IMR-90 (cell line): ENCODE data around the gene COX4I1. TPM values are rescaled to one million over a fixed set of nuclear protein-coding genes. Genes with fewer than 3 reads are reported as not detected.

Experiments
- ATAC-seq: fragments of 200-7000 bp; cut with Tn5 transposase; 2 replicates; pipeline ENCODE4 v1.9.1; 2020; ENCODE audit warnings: low read depth, mild to moderate bottlenecking, moderate library complexity
- BruUV-seq: library from RNA; stranded (reverse); fragments of 400-500 nt; replicated peaks from 2 replicates; lab custom pipeline; 2021; lab: Mats Ljungman, UMichigan
- CTCF ChIA-PET: fragments of 300-600 bp; formaldehyde crosslinking; extraction: SDS; loops from one replicate; lab custom pipeline; 2021; ENCODE audit warnings: antibody characterized with exemption; lab: Yijun Ruan, JAX
- POLR2A ChIA-PET: fragments of 300-600 bp; sonication (Branson Sonifier 250); formaldehyde crosslinking; loops from one replicate; lab custom pipeline; 2022; ENCODE audit warnings: antibody characterized with exemption; ENCODE audit not compliant: unreplicated experiment; lab: Charles Lee
- DNase-seq: peaks from one replicate; pipeline ENCODE4 v3.0.0; 2013
- H2AFZ ChIP-seq: replicated peaks from 2 replicates; pipeline ENCODE3; 2013; ENCODE audit warnings: low read length, mild to moderate bottlenecking; ENCODE audit not compliant: poor library complexity
- H2AK5ac ChIP-seq: 2 replicates; pipeline ENCODE4 v1.6.1; 2013; ENCODE audit warnings: low read depth, low read length, inconsistent platforms
- H2AK9ac ChIP-seq: replicated peaks from 2 replicates; pipeline ENCODE3; 2013; ENCODE audit warnings: mild to moderate bottlenecking, low read depth, low read length, moderate library complexity; ENCODE audit not compliant: poor library complexity
- H2BK120ac ChIP-seq: 2 replicates; pipeline ENCODE4 v1.6.1; 2013; ENCODE audit warnings: low read depth, low read length, inconsistent platforms
- H2BK15ac ChIP-seq: 3 replicates; pipeline ENCODE4 v1.6.1; 2013; ENCODE audit warnings: low read depth, low read length, inconsistent platforms
- H2BK20ac ChIP-seq: 2 replicates; pipeline ENCODE4 v1.6.1; 2013; ENCODE audit warnings: low read depth, mild to moderate bottlenecking, inconsistent platforms, low read length, moderate library complexity
- H2BK5ac ChIP-seq: 2 replicates; pipeline ENCODE4 v1.6.1; 2013; ENCODE audit warnings: mild to moderate bottlenecking, low read depth, low read length, inconsistent platforms; ENCODE audit not compliant: poor library complexity, severe bottlenecking
- H3K14ac ChIP-seq: replicated peaks from 2 replicates; pipeline ENCODE4 v1.6.1; 2013; ENCODE audit warnings: low read depth, low read length, inconsistent platforms
- H3K18ac ChIP-seq: 2 replicates; pipeline ENCODE4 v1.6.1; 2013; ENCODE audit warnings: low read depth, low read length, control low read depth
- H3K23ac ChIP-seq: 2 replicates; pipeline ENCODE4 v1.6.1; 2013; ENCODE audit warnings: low read depth, low read length, inconsistent platforms
- H3K27ac ChIP-seq: 2 replicates; pipeline ENCODE4 v1.5.1; 2013; ENCODE audit warnings: mild to moderate bottlenecking, control low read depth, low read length; ENCODE audit not compliant: insufficient read depth
- H3K27me3 ChIP-seq: 2 replicates; pipeline ENCODE4 v1.6.1; 2013; ENCODE audit warnings: low read length; ENCODE audit not compliant: control insufficient read depth, insufficient read depth
- H3K36me3 ChIP-seq: 2 replicates; pipeline ENCODE4 v1.6.1; 2013; ENCODE audit warnings: low read length, mixed read lengths; ENCODE audit not compliant: control insufficient read depth, insufficient read depth
- H3K4ac ChIP-seq: 2 replicates; pipeline ENCODE4 v1.6.1; 2013; ENCODE audit warnings: low read depth, low read length, inconsistent platforms
- H3K4me1 ChIP-seq: 2 replicates; pipeline ENCODE4 v1.6.1; 2013; ENCODE audit warnings: low read length, mixed read lengths; ENCODE audit not compliant: control insufficient read depth, insufficient read depth
- H3K4me2 ChIP-seq: 2 replicates; pipeline ENCODE4 v1.6.1; 2013; ENCODE audit warnings: low read depth, mild to moderate bottlenecking, control low read depth, low read length, moderate library complexity
- H3K4me3 ChIP-seq: 2 replicates; pipeline ENCODE4 v1.5.1; 2013; ENCODE audit warnings: low read depth, mild to moderate bottlenecking, control low read depth, low read length, moderate library complexity; ENCODE audit not compliant: insufficient read depth
- H3K56ac ChIP-seq: 2 replicates; pipeline ENCODE4 v1.6.1; 2013; ENCODE audit warnings: low read length, inconsistent platforms; ENCODE audit not compliant: insufficient read depth; ENCODE audit errors: extremely low read depth
- H3K79me1 ChIP-seq, 2 experiments: 2 replicates each; pipeline ENCODE4 v1.6.1; 2013; ENCODE audit warnings: low read length in 2 of 2, inconsistent platforms in 1 of 2, low read depth in 1 of 2
- H3K9ac ChIP-seq: 2 replicates; pipeline ENCODE4 v1.6.1; 2013; ENCODE audit warnings: low read depth, low read length, control low read depth
- H3K9me1 ChIP-seq: 2 replicates; pipeline ENCODE4 v1.6.1; 2013; ENCODE audit warnings: low read length, inconsistent platforms; ENCODE audit not compliant: insufficient read depth
- H3K9me3 ChIP-seq: 2 replicates; pipeline ENCODE4 v1.6.1; 2013; ENCODE audit warnings: low read length; ENCODE audit not compliant: control insufficient read depth, insufficient read depth
- H4K20me1 ChIP-seq: 2 replicates; pipeline ENCODE4 v1.6.1; 2013; ENCODE audit warnings: low read length, inconsistent platforms; ENCODE audit not compliant: insufficient read depth
- H4K5ac ChIP-seq: 2 replicates; pipeline ENCODE4 v1.6.1; 2013; ENCODE audit warnings: mild to moderate bottlenecking, low read depth, low read length, control low read depth
- H4K8ac ChIP-seq, 2 experiments: 2 replicates each; pipeline ENCODE4 v1.6.1; 2013; ENCODE audit warnings: low read depth in 2 of 2, low read length in 2 of 2, control low read depth in 1 of 2, inconsistent platforms in 1 of 2
- H4K91ac ChIP-seq: 2 replicates; pipeline ENCODE4 v1.6.1; 2013; ENCODE audit warnings: low read depth, low read length, inconsistent platforms; ENCODE audit not compliant: insufficient read depth
- BHLHE40 ChIP-seq: fragments of 150-350 bp; IDR thresholded peaks from 2 replicates; pipeline ENCODE4 v1.6.1; 2016; ENCODE audit warnings: mild to moderate bottlenecking, low read depth, low read length
- CEBPB ChIP-seq: IDR thresholded peaks from 2 replicates; pipeline ENCODE4 v1.6.1; 2012; ENCODE audit warnings: low read depth, low read length, improper control_type of control experiment
- ELK1 ChIP-seq: fragments of 150-350 bp; IDR thresholded peaks from 2 replicates; pipeline ENCODE4 v1.6.1; 2016; ENCODE audit warnings: low read depth, mild to moderate bottlenecking, low read length, moderate library complexity, borderline replicate concordance
- MAFK ChIP-seq: IDR thresholded peaks from 2 replicates; pipeline ENCODE4 v1.6.1; 2012; ENCODE audit warnings: low read depth, low read length, improper control_type of control experiment
- MXI1 ChIP-seq: IDR thresholded peaks from 2 replicates; pipeline ENCODE4 v1.6.1; 2012; ENCODE audit warnings: low read depth, mild to moderate bottlenecking, low read length, moderate library complexity, borderline replicate concordance
- POLR2A ChIP-seq: IDR thresholded peaks from 2 replicates; pipeline ENCODE4 v1.6.1; 2012; ENCODE audit warnings: mild to moderate bottlenecking, low read depth, low read length
- RCOR1 ChIP-seq: IDR thresholded peaks from 2 replicates; pipeline ENCODE4 v1.6.1; 2012; ENCODE audit warnings: mild to moderate bottlenecking, low read length, improper control_type of control experiment; ENCODE audit not compliant: insufficient replicate concordance
- RFX5 ChIP-seq: IDR thresholded peaks from 2 replicates; pipeline ENCODE4 v1.8.0; 2012; ENCODE audit warnings: low read depth, mild to moderate bottlenecking, low read length, moderate library complexity
- SMC3 ChIP-seq: fragments of 150-350 bp; IDR thresholded peaks from 2 replicates; pipeline ENCODE4 v1.6.1; 2016; ENCODE audit warnings: low read depth, mild to moderate bottlenecking, antibody characterized with exemption, low read length, moderate library complexity
- USF2 ChIP-seq: fragments of 150-350 bp; IDR thresholded peaks from 2 replicates; pipeline ENCODE4 v1.6.1; 2017; ENCODE audit warnings: mild to moderate bottlenecking, antibody characterized with exemption, low read length, low read depth
- WGBS, 2 experiments: methylation state at CpG; one replicate each; pipeline versions ENCODE4 v1.1.5 to v1.1.7; 2013; ENCODE audit warnings: missing lambda C conversion rate in 2 of 2; ENCODE audit not compliant: insufficient read length in 1 of 2; ENCODE audit errors: extremely low coverage in 2 of 2; 5-methylcytosine and 5-hydroxymethylcytosine counted together
- dilution Hi-C: fragments of 300-500 bp; cut with HindIII; formaldehyde crosslinking; loops from one replicate; pipeline ENCODE4 v1.14.3; 2018; ENCODE audit warnings: low sequenced_read_pairs; ENCODE audit not compliant: unreplicated experiment
- in situ Hi-C: fragments of 300-500 bp; cut with MboI; formaldehyde crosslinking; loops from 3 replicates; pipeline ENCODE4 v1.14.3; 2019; ENCODE audit warnings: low sequenced_read_pairs, inconsistent platforms, mixed read lengths
- intact Hi-C: fragments of 100-400 bp; cut with micrococcal nuclease; formaldehyde crosslinking; loops from 2 replicates; pipeline ENCODE4 v1.10.0; 2022
- polyA plus RNA-seq, 3 experiments: library from polyadenylated mRNA; depleted of rRNA; stranded (reverse); fragments of >200 nt; gene quantifications; 2 replicates each; pipeline ENCODE4 v1.2.3, GENCODE V29; 2012; ENCODE audit warnings: low replicate concordance in 1 of 3
- total RNA-seq: library from RNA; depleted of rRNA; stranded (reverse); fragments of >200 nt; gene quantifications from 2 replicates; pipeline ENCODE4 v1.2.3, GENCODE V29; 2012

Gene COX4I1
- total and polyA plus RNA-seq, 2 of the 4 experiments (the other 2 are of a cell fraction), result 397 to 700 TPM

- no peak for DNase-seq
- no peak overlapping the region for H2BK15ac ChIP-seq
- H3K79me1 ChIP-seq, result peaks cover 55 to 92% of the 10 kb centered on the region in 2 experiments
- ChIA-PET POLR2A (no interaction called here), CTCF (no interaction called here)
- no TSS peak for BruUV-seq
- peaks cover 11% of the 10 kb centered on the region for H3K9me1 ChIP-seq
- dilution Hi-C loops (no loop called here), in situ Hi-C loops (no loop called here), intact Hi-C loops (no loop called here)
- no peak overlapping the region for H4K5ac ChIP-seq
- no peak overlapping the region for H3K9ac ChIP-seq
- H2BK20ac ChIP-seq, result no peak overlapping the region
- H3K23ac ChIP-seq, result no peak overlapping the region
- no peak overlapping the region for H3K14ac ChIP-seq
- H2AFZ ChIP-seq, result no peak overlapping the region
- no peak overlapping the region for H2BK5ac ChIP-seq
- no peak overlapping the region for H3K56ac ChIP-seq
- H3K4me3 ChIP-seq, result no peak overlapping the region
- WGBS, 2 experiments, result no CpG with 5 or more reads among the region's 6 CpGs
- H3K4me1 ChIP-seq, result peaks cover 9% of the 10 kb centered on the region
- ATAC-seq, result no peak
- H3K27me3 ChIP-seq, result no peaks in the 10 kb centered on the region
- H2AK9ac ChIP-seq, result no peak overlapping the region
- H4K20me1 ChIP-seq, result peaks cover 80% of the 10 kb centered on the region
- no peak overlapping the region for H3K18ac ChIP-seq
- H2BK120ac ChIP-seq, result no peak overlapping the region
- H3K4ac ChIP-seq, result no peak overlapping the region
- no peak overlapping the region for H3K4me2 ChIP-seq
- H3K36me3 ChIP-seq, result peaks cover 41% of the 10 kb centered on the region
- H4K91ac ChIP-seq, result no peak overlapping the region
- H3K9me3 ChIP-seq, result no peaks in the 10 kb centered on the region
- no peak overlapping the region for H3K27ac ChIP-seq
- H4K8ac ChIP-seq, result no peak overlapping the region
- no peak for TF ChIP-seq MAFK
- TF ChIP-seq RFX5, result no peak
- TF ChIP-seq CEBPB, result no peak
- no peak for TF ChIP-seq MXI1
- TF ChIP-seq RCOR1, result no peak
- no peak for TF ChIP-seq POLR2A
- TF ChIP-seq ELK1, result no peak
- TF ChIP-seq BHLHE40, result no peak
- TF ChIP-seq USF2, result no peak
- no peak for TF ChIP-seq SMC3
- no peak overlapping the region for H2AK5ac ChIP-seq
Observed at GRCh38 chr16:85789773-85790172, 9.7 kb upstream of the COX4I1 start.
